ENCODE measurements around the gene CLDN12. TPM values are rescaled to one million over a fixed set of nuclear protein-coding genes. Genes with fewer than 3 reads are reported as not detected.

The CLDN12 gene
- total and polyA plus RNA-seq, 2 donors from 2014 or later = 23.9 to 43.8 TPM

DNA sequence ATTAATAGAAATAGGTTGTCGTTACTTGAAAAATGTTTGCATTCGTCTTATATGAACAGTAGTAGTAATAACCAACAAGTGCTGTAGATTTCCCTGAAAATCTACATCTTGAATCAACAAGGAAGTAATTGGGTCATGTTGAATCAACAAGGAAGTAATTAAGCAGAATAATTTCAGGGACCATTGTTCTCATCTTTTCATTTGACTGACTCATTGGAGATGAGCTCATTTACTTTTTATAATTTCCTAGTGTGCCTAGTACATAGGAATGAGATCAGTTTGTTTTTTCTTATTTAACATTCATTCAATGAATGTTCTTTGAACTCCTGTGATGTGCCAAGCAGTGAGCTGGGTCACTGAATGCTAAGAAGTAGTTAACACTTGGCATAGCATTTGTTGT lies 8.2 kb downstream of the CLDN12 start:
- Histone ChIP-seq H3K4me3 (ENCODE audit: low read length in 3 of 3) (no peak overlapping the region), H3K9me3 (ENCODE audit: control insufficient read depth in 2 of 3, insufficient read depth in 1 of 3, low read length in 3 of 3) (no peaks in the 10 kb centered on the region), H3K27ac (ENCODE audit: low read depth in 2 of 2, low read length in 2 of 2) (no peak overlapping the region), H3K4me1 (ENCODE audit: control insufficient read depth in 2 of 3, insufficient read depth in 2 of 3, low read depth in 1 of 3, low read length in 3 of 3) (peaks cover 0 to 18% (median 0%) of the 10 kb centered on the region in 3 donors), H3K36me3 (ENCODE audit: control insufficient read depth in 2 of 3, insufficient read depth in 3 of 3, low read length in 3 of 3) (peaks cover under 1 to 13% (median 7%) of the 10 kb centered on the region in 3 donors), H3K27me3 (ENCODE audit: control insufficient read depth, insufficient read depth, low read length) (no peaks in the 10 kb centered on the region), H3K9ac (ENCODE audit: low read length in 3 of 3) (no peak overlapping the region)
- TF ChIP-seq, protein P1, sequence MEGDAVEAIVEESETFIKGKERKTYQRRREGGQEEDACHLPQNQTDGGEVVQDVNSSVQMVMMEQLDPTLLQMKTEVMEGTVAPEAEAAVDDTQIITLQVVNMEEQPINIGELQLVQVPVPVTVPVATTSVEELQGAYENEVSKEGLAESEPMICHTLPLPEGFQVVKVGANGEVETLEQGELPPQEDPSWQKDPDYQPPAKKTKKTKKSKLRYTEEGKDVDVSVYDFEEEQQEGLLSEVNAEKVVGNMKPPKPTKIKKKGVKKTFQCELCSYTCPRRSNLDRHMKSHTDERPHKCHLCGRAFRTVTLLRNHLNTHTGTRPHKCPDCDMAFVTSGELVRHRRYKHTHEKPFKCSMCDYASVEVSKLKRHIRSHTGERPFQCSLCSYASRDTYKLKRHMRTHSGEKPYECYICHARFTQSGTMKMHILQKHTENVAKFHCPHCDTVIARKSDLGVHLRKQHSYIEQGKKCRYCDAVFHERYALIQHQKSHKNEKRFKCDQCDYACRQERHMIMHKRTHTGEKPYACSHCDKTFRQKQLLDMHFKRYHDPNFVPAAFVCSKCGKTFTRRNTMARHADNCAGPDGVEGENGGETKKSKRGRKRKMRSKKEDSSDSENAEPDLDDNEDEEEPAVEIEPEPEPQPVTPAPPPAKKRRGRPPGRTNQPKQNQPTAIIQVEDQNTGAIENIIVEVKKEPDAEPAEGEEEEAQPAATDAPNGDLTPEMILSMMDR (IDR thresholded peaks at IDR 0.05; ENCODE audit: borderline replicate concordance, extremely low read depth, insufficient read depth) = no peak
- intact Hi-C loops (cut with DNase I) = no loop called here
- FAIRE-seq (peak; percentile 41), DNase-seq (no peak)

DNA sequence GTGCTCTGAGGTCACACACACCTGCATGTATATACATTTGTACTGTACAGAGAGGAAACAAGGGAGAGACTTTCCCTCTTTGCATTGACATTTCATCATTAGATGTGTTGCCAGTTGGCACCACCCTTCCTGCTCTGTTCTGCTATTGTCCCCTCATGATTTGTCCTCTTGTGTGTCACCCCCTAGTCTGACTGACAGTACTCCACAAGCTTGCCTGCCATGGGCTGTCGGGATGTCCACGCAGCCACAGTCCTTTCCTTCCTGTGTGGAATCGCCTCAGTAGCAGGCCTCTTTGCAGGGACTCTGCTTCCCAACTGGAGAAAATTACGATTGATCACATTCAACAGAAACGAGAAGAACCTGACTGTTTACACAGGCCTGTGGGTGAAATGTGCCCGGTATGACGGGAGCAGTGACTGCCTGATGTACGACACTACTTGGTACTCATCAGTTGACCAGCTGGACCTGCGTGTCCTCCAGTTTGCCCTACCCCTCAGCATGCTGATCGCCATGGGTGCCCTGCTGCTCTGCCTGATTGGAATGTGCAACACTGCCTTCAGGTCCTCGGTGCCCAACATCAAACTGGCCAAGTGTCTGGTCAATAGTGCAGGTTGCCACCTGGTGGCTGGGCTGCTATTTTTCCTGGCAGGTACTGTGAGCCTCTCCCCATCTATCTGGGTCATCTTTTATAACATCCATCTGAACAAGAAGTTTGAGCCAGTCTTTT lies 9.4 kb downstream of the CLDN12 start:
- FAIRE-seq (no peak), DNase-seq (peak in 1 of 5 donors; percentile 57)
- H3K27ac ChIP-seq (ENCODE audit: low read depth in 2 of 2, low read length in 2 of 2) = peak overlapping the region in 1 of 2 donors; percentile 45
- H3K36me3 ChIP-seq (ENCODE audit: control insufficient read depth in 2 of 3, insufficient read depth in 3 of 3, low read length in 3 of 3) = peaks cover 4 to 13% (median 6%) of the 10 kb centered on the region in 3 donors
- H3K4me1 ChIP-seq (ENCODE audit: control insufficient read depth in 2 of 3, insufficient read depth in 2 of 3, low read depth in 1 of 3, low read length in 3 of 3) = peaks cover 0 to 18% (median 0%) of the 10 kb centered on the region in 3 donors
- intact Hi-C loops (cut with DNase I) = no loop called here
- H3K4me3 ChIP-seq (ENCODE audit: low read length in 3 of 3) = no peak overlapping the region
- H3K9ac ChIP-seq (ENCODE audit: low read length in 3 of 3) = no peak overlapping the region
- H3K27me3 ChIP-seq (ENCODE audit: control insufficient read depth, insufficient read depth, low read length) = no peaks in the 10 kb centered on the region
- TF ChIP-seq, protein P1 (IDR thresholded peaks at IDR 0.05; ENCODE audit: borderline replicate concordance, extremely low read depth, insufficient read depth) = peak; percentile 32
- no peaks in the 10 kb centered on the region for H3K9me3 ChIP-seq (ENCODE audit: control insufficient read depth in 2 of 3, insufficient read depth in 1 of 3, low read length in 3 of 3)

DNA sequence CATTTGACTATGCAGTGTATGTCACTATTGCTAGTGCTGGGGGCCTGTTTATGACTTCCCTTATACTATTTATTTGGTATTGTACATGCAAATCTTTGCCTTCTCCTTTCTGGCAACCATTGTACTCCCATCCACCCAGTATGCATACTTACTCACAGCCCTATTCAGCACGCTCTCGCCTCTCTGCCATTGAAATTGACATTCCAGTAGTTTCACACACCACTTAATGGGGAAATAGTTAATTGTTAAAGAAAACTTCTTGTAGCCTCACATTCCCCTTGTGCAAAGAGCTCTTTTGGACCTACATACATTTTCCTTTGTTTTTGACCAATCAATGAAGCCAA lies 9.9 kb downstream of the CLDN12 start:
- no peak overlapping the region for H3K4me3 ChIP-seq (ENCODE audit: low read length in 3 of 3)
- intact Hi-C loops (cut with DNase I) = no loop called here
- TF ChIP-seq, protein P1 (IDR thresholded peaks at IDR 0.05; ENCODE audit: borderline replicate concordance, extremely low read depth, insufficient read depth) = no peak
- H3K9ac ChIP-seq (ENCODE audit: low read length in 3 of 3) = no peak overlapping the region
- no peak for FAIRE-seq
- H3K9me3 ChIP-seq (ENCODE audit: control insufficient read depth in 2 of 3, insufficient read depth in 1 of 3, low read length in 3 of 3) = no peaks in the 10 kb centered on the region
- H3K27ac ChIP-seq (ENCODE audit: low read depth in 2 of 2, low read length in 2 of 2) = no peak overlapping the region
- H3K27me3 ChIP-seq (ENCODE audit: control insufficient read depth, insufficient read depth, low read length) = no peaks in the 10 kb centered on the region
- peaks cover 4 to 13% (median 6%) of the 10 kb centered on the region in 3 donors for H3K36me3 ChIP-seq (ENCODE audit: control insufficient read depth in 2 of 3, insufficient read depth in 3 of 3, low read length in 3 of 3)
- peaks cover 0 to 18% (median 0%) of the 10 kb centered on the region in 3 donors for H3K4me1 ChIP-seq (ENCODE audit: control insufficient read depth in 2 of 3, insufficient read depth in 2 of 3, low read depth in 1 of 3, low read length in 3 of 3)
- peak in 1 of 5 donors; percentile 12 for DNase-seq

Measured in kidney (tissue), 14 donors.